ENCODE measurements around the gene ITGBL1.

Gene ITGBL1

GRCh38 chr13:101707659-101708058, 255.2 kb downstream of the ITGBL1 start:
- no peak for DNase-seq

- DNase-seq: no peak
Observed at GRCh38 chr13:101708115-101708514, 255.6 kb downstream of the ITGBL1 start.

- peak; percentile 59 for DNase-seq
Observed at GRCh38 chr13:101709952-101710351, 257.5 kb downstream of the ITGBL1 start.

GRCh38 chr13:101711307-101712025, 259.0 kb downstream of the ITGBL1 start:
- peak; percentile 33 for DNase-seq

- no peak for DNase-seq
Observed at GRCh38 chr13:101712026-101712348, 259.5 kb downstream of the ITGBL1 start.

GRCh38 chr13:101714195-101714594, 261.7 kb downstream of the ITGBL1 start:
- DNase-seq: peak; percentile 95

GRCh38 chr13:101717353-101717752, 264.9 kb downstream of the ITGBL1 start:
- no peak for DNase-seq

- no peak for DNase-seq
Observed at GRCh38 chr13:101718496-101718895, 266.0 kb downstream of the ITGBL1 start.

- DNase-seq: no peak
Observed at GRCh38 chr13:101726681-101727080, 274.2 kb downstream of the ITGBL1 start.

- peak; percentile 38 for DNase-seq
Observed at GRCh38 chr13:101727118-101727517, 274.6 kb downstream of the ITGBL1 start.

GRCh38 chr13:101728021-101728420, 275.5 kb downstream of the ITGBL1 start:
- DNase-seq: peak; percentile 43

- peak; percentile 37 for DNase-seq
Observed at GRCh38 chr13:101728615-101729014, 276.1 kb downstream of the ITGBL1 start.

- DNase-seq: peak; percentile 98
Observed at GRCh38 chr13:101730420-101731000, 278.0 kb downstream of the ITGBL1 start.

- DNase-seq: peak; percentile 91
Observed at GRCh38 chr13:101736566-101736965, 284.1 kb downstream of the ITGBL1 start.

- no peak for DNase-seq
Observed at GRCh38 chr13:101738336-101738735, 285.9 kb downstream of the ITGBL1 start.

- DNase-seq: no peak
Observed at GRCh38 chr13:101739382-101740178, 287.1 kb downstream of the ITGBL1 start.

GRCh38 chr13:101746513-101746912, 294.0 kb downstream of the ITGBL1 start:
- DNase-seq: no peak

GRCh38 chr13:101747039-101747438, 294.6 kb downstream of the ITGBL1 start:
- peak; percentile 71 for DNase-seq

GRCh38 chr13:101749584-101749983, 297.1 kb downstream of the ITGBL1 start:
- DNase-seq: no peak

- peak; percentile 99 for DNase-seq
Observed at GRCh38 chr13:101751488-101751887, 299.0 kb downstream of the ITGBL1 start.

- peak; percentile 47 for DNase-seq
Observed at GRCh38 chr13:101752432-101752831, 300.0 kb downstream of the ITGBL1 start.

GRCh38 chr13:101755228-101755887, 302.9 kb downstream of the ITGBL1 start:
- no peak for DNase-seq

- DNase-seq: peak; percentile 85
Observed at GRCh38 chr13:101757446-101758039, 305.1 kb downstream of the ITGBL1 start.
